Body of pancreas (tissue), 4 donors: ENCODE data around the gene LIPC. TPM values are rescaled to one million over a fixed set of nuclear protein-coding genes. Genes with fewer than 3 reads are reported as not detected.

Experiments
- ATAC-seq: fragments of 150-250 bp; one replicate; pipeline ENCODE4 v1.9.1; 2016
- DNase-seq, 4 donors: peaks; one replicate each; pipeline ENCODE4 v3.0.0-alpha.2; 2019
- H3K27ac ChIP-seq, 4 donors: fragments of 200-600 bp; sonication (generic); 1 replicate in 3 of 4; 2 replicates in 1 of 4; pipeline versions ENCODE4 v1.5.1 to v1.6.1; 2016 to 2019; ENCODE audit warnings: mild to moderate bottlenecking in 1 of 4, mixed read lengths in 1 of 4, moderate library complexity in 1 of 4
- H3K27me3 ChIP-seq, 2 donors: fragments of 200-600 bp; sonication (generic); one replicate each; pipeline ENCODE4 v1.6.0; 2016; ENCODE audit warnings: mild to moderate bottlenecking in 1 of 2
- H3K36me3 ChIP-seq, 2 donors: fragments of 200-600 bp; sonication (generic); replicated peaks in 1 of 2; 2 replicates each; pipeline ENCODE4 v1.5.1; 2016; ENCODE audit warnings: low read depth in 2 of 2; ENCODE audit not compliant: insufficient read depth in 1 of 2
- H3K4me1 ChIP-seq: fragments of 200-600 bp; sonication (generic); one replicate; pipeline ENCODE4 v1.6.0; 2016
- H3K4me3 ChIP-seq, 2 donors: fragments of 200-600 bp; sonication (generic); 1 replicate in 1 of 2; 2 replicates in 1 of 2; pipeline ENCODE4 v1.5.1; 2016 to 2019
- H3K9me3 ChIP-seq, 3 donors: fragments of 200-600 bp; sonication (generic); 1 replicate in 2 of 3; 2 replicates in 1 of 3; pipeline ENCODE4 v1.5.1; 2016
- POLR2A ChIP-seq, 3 donors: fragments of 450-650 bp; IDR thresholded peaks; one replicate each; pipeline ENCODE4 v1.6.1; 2016; ENCODE audit warnings: antibody characterized with exemption in 3 of 3, mild to moderate bottlenecking in 2 of 3
- WGBS, 2 donors: methylation state at CpG; one replicate each; pipeline ENCODE4 v1.1.5; 2017; 5-methylcytosine and 5-hydroxymethylcytosine counted together
- intact Hi-C: fragments of 100-400 bp; cut with DNase I; formaldehyde crosslinking; loops from one replicate; pipeline ENCODE4 v1.15.1; 2023
- total RNA-seq, 2 donors: library from RNA; depleted of rRNA; stranded (reverse); fragments of >200 nt; gene quantifications; one replicate each; pipeline ENCODE4 v1.1.0, GENCODE V29; 2016
- TF ChIP-seq, protein P1 (sequence below), 7 experiments: fragments of 450-650 bp in 4 of 7; fragments of 200-600 bp in 3 of 7; sonication (generic) in 3 of 7; IDR thresholded peaks; one replicate each; pipeline ENCODE4 v1.5.1; 2016 to 2019; ENCODE audit warnings: antibody characterized with exemption in 7 of 7

The LIPC gene
- total RNA-seq, 2 donors from 2014 or later = 1.6 to 2.3 TPM

GRCh38 chr15:58504674-58505234 is 73.0 kb downstream of the LIPC start:
- Histone ChIP-seq H3K27me3 (no peaks in the 10 kb centered on the region), H3K27ac (no peak overlapping the region), H3K9me3 (no peaks in the 10 kb centered on the region), H3K4me1 (no peaks in the 10 kb centered on the region), H3K4me3 (no peak overlapping the region), H3K36me3 (no peaks in the 10 kb centered on the region)
- 91 to 95% methylated on average over 6 of the region's 6 CpGs for WGBS, 2 donors
- TF ChIP-seq, protein P1, sequence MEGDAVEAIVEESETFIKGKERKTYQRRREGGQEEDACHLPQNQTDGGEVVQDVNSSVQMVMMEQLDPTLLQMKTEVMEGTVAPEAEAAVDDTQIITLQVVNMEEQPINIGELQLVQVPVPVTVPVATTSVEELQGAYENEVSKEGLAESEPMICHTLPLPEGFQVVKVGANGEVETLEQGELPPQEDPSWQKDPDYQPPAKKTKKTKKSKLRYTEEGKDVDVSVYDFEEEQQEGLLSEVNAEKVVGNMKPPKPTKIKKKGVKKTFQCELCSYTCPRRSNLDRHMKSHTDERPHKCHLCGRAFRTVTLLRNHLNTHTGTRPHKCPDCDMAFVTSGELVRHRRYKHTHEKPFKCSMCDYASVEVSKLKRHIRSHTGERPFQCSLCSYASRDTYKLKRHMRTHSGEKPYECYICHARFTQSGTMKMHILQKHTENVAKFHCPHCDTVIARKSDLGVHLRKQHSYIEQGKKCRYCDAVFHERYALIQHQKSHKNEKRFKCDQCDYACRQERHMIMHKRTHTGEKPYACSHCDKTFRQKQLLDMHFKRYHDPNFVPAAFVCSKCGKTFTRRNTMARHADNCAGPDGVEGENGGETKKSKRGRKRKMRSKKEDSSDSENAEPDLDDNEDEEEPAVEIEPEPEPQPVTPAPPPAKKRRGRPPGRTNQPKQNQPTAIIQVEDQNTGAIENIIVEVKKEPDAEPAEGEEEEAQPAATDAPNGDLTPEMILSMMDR (IDR thresholded peaks at IDR 0.05) = no peak
- no peak for TF ChIP-seq POLR2A (IDR thresholded peaks at IDR 0.05)
- DNase-seq (no peak), ATAC-seq (no peak)
- intact Hi-C loops = no loop called here

- ATAC-seq (no peak), DNase-seq (no peak)
- TF ChIP-seq, protein P1 (IDR thresholded peaks at IDR 0.05) = no peak
- no peak for TF ChIP-seq POLR2A (IDR thresholded peaks at IDR 0.05)
- Histone ChIP-seq H3K4me3 (no peak overlapping the region), H3K27me3 (no peaks in the 10 kb centered on the region), H3K9me3 (no peaks in the 10 kb centered on the region), H3K27ac (no peak overlapping the region), H3K4me1 (no peaks in the 10 kb centered on the region), H3K36me3 (no peaks in the 10 kb centered on the region)
- intact Hi-C loops = no loop called here
- 82 to 89% methylated on average over 7 of the region's 7 CpGs for WGBS, 2 donors
Measured at GRCh38 chr15:58505581-58505980, 73.8 kb downstream of the LIPC start.

DNA sequence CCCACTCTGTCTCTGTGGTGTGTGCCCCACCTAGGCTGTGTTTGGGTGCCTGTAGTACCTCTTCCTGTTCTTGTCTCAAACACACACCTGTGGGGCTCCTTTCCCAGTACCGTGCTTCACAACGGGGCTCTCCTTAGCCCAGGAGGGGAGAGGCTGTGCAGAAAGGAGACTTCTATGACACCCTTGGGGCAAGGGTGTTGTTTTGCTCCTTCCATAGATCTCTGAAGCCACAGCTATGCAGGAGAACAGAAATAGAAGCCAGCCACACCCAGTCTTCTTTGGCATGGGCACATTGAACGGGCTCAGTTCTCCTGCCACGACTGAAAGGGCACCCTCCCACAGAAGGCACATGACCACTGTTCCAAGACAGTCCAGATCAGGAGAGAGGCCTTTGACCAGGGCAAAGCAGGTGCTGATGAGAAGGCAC is 74.3 kb downstream of the LIPC start:
- Histone ChIP-seq H3K36me3 (no peaks in the 10 kb centered on the region), H3K27ac (no peak overlapping the region), H3K27me3 (no peaks in the 10 kb centered on the region), H3K9me3 (no peaks in the 10 kb centered on the region), H3K4me3 (no peak overlapping the region), H3K4me1 (no peaks in the 10 kb centered on the region)
- DNase-seq (no peak), ATAC-seq (no peak)
- TF ChIP-seq, protein P1 (IDR thresholded peaks at IDR 0.05) = no peak
- no peak for TF ChIP-seq POLR2A (IDR thresholded peaks at IDR 0.05)
- intact Hi-C loops = no loop called here
- 77 to 93% methylated on average over 2 to 4 of the region's 4 CpGs for WGBS, 2 donors

GRCh38 chr15:58506783-58507668 is 75.2 kb downstream of the LIPC start:
- Histone ChIP-seq H3K27me3 (no peaks in the 10 kb centered on the region), H3K27ac (no peak overlapping the region), H3K4me3 (no peak overlapping the region), H3K4me1 (no peaks in the 10 kb centered on the region), H3K36me3 (no peaks in the 10 kb centered on the region), H3K9me3 (no peaks in the 10 kb centered on the region)
- 77 to 83% methylated on average over 9 of the region's 9 CpGs for WGBS, 2 donors
- intact Hi-C loops = no loop called here
- no peak for ATAC-seq
- no peak for TF ChIP-seq POLR2A (IDR thresholded peaks at IDR 0.05)
- TF ChIP-seq, protein P1 (IDR thresholded peaks at IDR 0.05) = no peak
- DNase-seq = no peak
